HG03280 (cell line): ENCODE measurements around the gene AHCTF1.
A peak's percentile ranks its signal among the peaks of the same experiment; 100 is the strongest.
"Not testable (repeated sequence)": the region's sequence is repeated elsewhere in the genome, so short reads cannot be mapped to it uniquely, and the experiment has no call there.

Experiments
- ATAC-seq: cut with Tn5 transposase; IDR thresholded peaks from one replicate; pipeline ENCODE4 v1.9.1; 2021; ENCODE audit warnings: mild to moderate bottlenecking, moderate library complexity; ENCODE audit not compliant: unreplicated experiment

The AHCTF1 gene

DNA sequence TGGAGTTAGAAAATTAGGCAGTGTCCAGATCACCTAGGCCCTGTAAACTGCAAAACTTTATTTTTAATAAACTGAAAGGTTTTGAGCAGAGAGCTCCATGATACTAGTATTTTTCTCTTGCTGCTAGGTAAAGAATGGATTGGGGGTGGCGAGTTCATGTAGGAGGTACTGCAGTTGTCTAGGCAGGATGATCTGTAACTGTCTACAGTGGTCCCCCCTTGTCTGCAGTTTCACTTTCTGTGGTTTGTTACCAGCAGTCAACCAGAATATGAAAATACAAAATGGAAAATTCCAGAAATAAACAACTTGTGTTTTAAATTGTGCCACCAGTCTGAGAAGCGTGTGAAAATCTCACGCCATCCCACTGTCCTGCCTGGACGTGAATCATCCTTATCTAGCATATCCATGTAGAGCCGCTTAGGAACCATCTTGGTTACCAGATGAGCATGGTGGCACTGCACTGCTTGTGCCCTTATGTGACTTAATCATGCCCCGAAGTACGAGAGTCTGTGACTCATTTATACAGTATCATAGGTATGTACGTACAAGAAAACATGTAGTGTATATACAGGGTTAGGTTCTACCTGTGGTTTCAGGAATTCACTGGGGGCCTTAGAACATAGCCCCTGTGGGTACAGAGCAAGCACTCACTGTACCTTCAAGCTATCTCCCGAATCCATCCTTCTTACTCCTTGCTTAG, 94.2 kb downstream of the AHCTF1 start:
- ATAC-seq = no peak

DNA sequence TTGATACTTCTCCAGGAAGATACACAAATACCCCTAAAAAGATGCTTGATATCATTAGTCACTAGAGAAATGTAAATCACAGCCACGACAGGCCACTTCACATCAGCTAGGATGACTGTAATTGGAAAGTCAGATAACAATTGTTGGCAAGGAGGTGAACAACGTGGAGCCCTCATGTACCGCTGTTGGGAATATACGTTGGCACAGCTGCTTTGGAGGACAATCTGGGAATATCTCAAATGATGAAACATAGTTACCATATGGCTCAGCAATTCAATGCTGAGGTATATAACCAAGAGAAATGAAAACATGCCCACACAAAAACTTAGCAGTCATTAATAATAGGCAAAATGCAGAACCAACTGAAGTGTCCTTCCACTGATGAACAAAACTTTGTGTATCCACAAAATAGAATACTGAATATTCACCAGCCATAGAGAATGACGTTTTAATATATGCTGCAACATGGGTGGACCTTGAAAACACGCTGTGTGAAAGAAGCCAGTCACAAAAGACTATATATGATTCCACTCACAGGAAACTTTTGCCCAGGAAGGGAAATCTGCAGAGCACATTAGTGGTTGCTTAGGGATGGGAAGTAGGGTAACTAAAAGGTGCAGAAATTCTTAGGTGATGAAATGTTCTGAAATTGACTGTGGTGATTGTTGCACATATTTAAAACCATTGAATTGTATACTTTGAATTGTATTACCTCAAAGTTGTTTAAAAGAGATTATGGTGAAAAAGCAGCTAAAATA, 95.4 kb downstream of the AHCTF1 start:
- ATAC-seq = no peak

DNA sequence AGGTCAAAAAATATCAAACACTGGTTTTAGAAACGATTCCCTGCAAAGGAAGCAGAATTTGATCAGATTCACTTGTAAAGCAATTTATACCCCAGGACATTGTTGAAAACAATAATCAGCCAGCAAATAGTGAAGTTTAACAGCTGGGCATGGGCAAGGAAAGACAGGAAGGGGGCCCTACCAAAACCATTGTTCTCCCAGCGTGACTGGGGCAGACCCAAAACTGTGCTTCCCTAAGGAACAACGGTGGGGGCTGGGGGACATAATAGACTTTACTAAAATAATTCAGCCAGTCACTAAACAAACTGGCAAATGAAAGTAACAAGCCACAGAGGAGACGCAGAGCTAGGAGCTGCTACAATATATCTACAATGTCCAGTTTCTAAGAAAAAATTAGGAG, 100.2 kb downstream of the AHCTF1 start:
- no peak for ATAC-seq

DNA sequence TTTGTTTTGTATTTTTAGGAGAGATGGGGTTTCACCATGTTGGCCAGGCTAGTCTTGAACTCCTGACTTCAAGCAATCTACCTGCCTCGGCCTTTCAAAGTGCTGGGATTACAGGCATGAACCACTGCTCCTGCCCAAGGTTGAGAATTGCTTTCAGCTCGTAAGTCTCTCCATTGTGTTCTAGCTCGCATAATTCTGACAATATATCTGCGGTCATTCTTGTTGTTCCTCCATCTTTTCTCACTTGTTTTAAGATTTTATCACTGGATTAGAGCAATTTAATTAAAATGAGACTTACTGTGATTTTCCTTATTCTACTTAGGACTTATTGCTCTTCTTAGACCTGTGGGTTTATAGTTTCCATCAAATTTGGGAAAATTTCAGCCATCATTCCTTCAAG, 102.9 kb downstream of the AHCTF1 start:
- ATAC-seq = no peak

DNA sequence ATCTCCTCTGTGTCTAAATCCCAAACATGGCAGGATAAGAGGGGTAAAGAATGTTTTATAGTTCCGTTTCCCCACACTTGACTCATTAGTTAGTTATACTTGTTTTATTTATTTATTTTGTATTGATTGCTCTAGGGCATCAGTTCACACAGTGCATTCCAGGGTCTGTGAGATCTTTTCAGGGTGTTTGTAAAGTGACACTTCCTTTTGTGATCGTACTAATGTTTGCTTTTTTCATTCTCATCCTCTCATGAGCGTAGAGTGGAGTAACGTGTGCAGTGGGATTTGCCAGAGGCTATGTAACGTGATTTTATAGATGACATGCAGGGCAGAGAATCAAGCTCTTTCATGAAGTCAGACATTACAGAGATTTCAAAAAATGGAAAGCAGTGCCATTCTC, 104.4 kb downstream of the AHCTF1 start:
- no peak for ATAC-seq

DNA sequence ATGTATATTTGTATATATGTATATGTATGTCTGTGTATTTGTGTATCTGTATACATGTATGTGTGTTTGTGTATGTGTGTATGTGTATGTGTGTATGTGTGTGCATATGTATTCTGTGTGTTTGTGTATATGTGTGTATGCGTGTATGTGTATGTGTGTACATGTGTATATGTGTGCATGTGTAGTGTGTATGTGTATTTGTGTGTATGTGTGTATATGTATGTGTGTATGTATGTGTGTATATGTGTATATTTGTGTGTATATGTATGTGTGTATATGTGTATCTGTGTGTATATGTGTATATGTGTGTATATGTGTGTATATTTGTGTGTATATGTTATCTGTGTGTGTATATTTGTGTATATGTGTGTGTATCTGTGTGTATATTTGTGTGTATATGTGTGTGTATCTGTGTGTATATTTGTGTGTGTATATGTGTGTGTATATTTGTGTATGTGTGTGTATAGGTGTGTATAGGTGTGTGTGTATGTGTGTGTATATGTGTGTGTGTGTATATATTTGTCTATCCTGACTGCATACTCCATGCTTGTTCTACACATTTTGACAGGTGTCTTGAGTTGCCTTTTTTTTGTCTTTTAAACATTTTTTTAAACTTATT, 106.1 kb downstream of the AHCTF1 start:
- ATAC-seq = no peak

DNA sequence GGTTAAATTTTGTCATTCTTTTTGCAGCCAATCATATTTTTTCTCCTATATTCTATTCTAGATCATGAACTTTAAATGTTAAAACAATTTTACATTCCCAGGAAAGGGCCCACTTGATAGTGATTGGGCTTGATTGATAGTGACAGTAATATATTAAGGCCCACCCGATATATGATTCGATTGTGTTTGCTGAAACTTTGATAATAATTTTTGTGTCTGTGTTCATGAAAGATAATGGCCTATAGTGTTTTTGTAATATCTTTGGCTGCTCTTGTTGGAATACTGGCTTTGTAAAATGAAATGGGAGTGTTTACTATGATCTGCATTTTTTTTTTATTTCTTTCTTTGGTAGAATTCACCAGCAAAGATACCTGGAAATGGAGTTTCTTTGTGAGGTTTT, 107.2 kb downstream of the AHCTF1 start:
- no peak for ATAC-seq

DNA sequence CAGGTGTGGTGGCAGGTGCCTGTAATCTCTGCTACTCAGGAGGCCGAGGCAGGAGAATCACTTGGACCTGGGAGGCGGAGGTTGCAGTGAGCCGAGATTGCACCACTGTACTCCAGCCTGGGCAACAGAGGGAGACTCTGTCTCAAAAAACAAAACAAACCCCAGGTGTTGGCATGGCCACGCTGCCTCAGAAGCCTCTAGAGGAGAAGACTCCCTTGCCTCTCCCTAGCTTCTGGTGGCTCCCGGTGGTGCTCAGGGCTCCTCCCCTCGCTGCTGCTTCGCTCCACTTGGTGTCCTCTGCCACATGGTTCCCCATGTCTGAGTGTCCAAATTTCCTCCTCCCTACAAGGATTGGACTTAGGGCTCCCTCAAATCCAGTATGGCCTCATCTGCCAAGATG, 109.6 kb downstream of the AHCTF1 start:
- not testable (repeated sequence) for ATAC-seq

DNA sequence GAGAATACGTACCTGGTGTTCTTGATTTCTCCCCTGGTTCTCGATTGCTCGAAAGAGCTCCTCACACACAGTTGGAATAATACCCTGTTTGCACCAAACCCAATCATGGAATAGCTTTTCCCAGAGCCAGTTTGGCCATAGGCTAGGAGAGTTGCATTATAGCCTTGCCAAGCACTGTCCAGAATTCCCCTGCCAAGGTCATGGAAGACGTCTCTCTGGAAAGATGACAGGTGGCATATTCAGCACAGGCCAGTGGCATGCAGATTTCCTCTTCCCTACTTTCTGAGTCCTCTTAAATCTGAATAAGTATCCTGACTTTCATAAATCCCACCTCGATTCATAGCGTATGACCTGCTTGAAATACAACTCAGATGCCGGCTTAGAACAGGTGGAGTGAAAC, 111.1 kb downstream of the AHCTF1 start:
- ATAC-seq = no peak

DNA sequence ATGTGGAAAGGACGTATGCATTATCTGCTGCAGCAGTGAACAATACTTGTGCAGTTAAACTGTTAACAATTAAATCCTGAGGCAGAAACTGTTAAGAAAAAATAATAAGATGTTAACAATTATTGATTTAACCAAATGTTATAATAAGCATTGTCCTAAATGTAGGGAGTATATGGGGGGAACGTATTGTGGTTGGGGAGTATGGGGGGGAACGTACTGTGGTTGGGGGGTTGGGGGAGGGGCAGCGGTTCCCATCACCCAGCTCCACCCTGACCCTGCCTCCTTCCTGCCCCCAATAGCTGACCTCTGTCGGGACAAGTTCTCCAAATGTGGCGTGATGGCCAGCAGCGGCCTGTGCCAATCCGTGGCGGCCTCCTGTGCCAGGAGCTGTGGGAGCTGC, 114.0 kb downstream of the AHCTF1 start:
- ATAC-seq = not testable (repeated sequence)

DNA sequence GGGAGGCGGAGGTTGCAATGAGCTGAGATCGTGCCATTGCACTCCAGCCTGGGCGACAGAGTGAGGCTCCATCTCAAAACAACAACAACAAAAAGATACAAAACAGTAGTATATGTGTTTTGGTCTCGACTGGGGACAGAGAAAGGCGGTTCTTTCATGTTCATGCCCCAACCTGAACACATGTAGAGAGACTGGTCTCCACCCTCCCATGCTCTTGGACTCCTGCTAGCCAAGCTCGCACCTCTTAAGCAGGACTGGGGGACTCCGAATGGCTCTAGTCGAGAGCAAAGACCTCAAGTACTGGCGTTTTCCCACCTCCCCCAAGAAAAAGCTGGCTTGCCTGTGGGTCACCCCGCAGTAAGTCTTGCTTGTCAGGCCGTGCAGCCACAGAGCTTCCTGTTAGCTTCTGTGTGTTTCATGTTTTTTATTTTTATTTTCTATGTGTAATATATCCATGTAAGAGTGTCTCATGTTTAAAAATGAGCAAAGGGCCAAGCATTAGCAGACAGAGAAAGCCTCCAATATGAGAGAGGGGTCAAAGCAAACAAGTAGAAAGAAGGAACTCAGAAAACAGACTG, 116.0 kb downstream of the AHCTF1 start:
- peak; percentile 77 for ATAC-seq

DNA sequence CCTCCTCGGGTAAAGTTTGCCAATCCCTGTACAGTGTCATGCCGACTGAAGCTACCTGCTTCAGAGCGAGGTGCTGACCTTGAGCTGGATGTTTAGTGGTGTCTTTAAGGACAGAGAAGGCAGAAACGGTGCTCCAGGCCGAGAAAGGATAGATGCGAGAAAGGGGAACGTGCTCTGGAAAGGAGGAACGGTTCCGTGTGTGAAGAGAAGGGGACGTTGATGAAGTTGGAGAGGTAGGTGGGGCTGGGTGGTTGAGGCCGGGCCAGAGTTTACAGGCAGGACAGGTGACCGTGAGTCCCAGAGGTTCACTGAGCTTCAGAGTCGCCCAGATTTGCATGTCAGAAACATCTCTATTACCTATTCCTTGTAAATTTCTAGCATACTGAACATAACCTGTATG, 116.9 kb downstream of the AHCTF1 start:
- ATAC-seq = no peak

DNA sequence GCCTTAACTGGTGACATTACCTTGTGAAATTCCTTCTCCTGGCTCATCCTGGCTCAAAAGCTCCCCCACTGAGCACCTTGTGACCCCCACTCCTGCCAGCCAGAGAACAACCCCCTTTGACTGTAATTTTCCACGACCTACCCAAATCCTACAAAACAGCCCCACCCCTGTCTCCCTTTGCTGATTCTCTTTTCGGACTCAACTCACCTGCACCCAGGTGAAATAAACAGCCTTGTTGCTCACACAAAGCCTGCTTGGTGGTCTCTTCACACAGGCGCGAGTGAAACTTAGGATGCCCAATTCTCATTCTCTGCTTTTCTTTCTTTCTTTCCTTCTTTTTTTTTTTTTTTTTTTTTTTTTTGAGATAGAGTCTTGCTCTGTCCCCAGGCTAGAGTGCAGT, 118.4 kb downstream of the AHCTF1 start:
- ATAC-seq = not testable (repeated sequence)

DNA sequence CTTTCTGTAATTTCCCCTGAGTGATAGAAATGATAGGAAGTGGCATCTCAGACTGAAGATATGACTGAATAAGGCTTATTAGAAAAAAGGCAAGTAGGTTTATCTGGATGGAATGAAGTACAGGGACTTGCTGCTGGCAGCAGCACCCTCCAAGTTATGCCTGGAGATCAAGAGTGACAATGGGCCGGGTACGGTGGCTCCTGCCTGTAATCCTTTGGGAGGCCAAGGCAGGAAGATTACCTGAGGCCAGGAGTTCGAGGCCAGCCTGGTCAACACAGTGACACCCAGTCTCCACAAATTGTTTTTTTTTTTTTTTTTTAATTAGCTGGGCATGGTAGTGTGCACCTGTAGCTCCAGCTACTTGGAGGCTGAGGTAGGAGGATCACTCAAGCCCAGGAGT, 119.8 kb downstream of the AHCTF1 start:
- ATAC-seq = no peak

DNA sequence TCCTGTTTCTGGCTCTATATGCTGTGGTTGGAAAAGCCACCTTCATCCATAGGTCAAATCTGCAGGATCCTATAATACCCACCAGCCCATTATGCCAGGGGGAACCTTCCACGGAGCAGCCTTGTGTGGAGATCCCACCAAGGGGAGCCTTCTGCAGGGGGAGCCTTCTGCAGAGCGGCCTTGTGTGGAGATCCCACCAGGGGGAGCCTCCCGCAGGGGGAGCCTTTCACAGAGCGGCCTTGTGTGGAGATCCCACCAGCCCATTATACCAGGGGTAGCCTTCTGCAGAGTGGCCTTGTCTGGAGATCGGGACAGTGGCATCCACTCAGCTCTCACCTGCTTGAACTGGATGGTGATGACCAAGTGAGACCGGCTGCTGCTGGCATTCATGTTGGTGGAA, 122.3 kb downstream of the AHCTF1 start:
- ATAC-seq = no peak

DNA sequence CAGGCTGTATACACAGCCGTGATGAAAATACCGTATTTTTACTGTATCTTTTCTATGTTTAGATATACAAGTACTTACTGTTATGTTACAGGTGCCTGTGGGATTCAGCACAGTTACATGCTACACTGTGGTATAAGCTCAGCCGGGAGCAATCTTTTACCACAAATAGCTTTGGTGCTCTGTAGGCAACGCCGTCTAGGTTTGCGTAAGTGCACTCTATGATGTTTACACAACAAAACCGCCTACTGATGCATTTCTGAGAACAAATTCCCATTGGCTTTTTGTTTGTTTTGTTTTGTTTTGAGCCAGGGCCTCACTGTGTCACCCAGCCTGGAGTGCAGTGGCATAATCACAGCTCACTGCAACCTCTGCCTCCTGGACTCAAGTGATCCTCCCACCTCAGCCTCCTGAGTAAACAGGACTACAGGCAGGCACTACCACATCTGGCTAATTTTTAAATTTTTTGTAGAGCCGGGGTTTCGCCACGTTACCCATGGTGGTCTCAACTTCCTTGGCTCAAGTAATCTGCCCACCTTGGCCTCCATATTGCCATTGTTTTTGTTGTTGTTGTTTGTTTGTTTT, 126.5 kb downstream of the AHCTF1 start:
- ATAC-seq = no peak

DNA sequence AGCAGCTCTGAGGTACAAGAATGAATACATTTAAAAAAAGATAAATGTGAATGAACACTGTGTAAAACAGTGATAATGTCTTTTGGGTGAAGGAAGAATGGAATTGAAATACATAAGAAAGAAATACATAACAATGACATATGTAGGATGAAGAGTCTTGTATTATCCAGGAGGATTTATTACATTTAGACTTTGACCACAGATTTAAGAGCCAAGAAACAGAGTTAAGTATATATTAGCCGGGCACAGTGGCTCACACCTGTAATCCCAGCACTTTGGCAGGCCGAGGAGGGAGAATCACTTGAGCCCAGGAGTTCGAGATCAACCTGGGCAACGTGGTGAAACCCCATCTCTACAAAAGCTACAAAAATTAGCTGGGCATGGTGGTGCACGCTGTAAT, 127.9 kb downstream of the AHCTF1 start:
- no peak for ATAC-seq

DNA sequence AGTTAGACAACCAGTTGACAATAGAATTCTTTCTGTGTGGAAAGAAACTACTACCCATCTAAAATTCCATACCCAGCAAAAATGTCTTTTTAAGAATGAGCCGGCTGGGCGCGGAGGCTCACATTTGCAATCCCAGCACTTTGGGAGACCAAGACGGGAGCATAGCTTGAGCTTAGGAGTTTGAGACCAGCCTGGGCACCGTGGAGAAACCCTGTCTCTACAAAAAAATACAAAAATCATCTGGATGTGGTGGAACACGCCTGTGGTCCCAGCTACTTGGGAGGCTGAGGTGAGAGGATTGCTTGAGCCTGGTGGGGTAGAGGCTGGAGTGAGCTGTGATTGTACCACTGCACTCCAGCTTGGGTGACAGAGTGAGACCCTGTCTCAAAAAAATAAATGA, 128.4 kb downstream of the AHCTF1 start:
- no peak for ATAC-seq

DNA sequence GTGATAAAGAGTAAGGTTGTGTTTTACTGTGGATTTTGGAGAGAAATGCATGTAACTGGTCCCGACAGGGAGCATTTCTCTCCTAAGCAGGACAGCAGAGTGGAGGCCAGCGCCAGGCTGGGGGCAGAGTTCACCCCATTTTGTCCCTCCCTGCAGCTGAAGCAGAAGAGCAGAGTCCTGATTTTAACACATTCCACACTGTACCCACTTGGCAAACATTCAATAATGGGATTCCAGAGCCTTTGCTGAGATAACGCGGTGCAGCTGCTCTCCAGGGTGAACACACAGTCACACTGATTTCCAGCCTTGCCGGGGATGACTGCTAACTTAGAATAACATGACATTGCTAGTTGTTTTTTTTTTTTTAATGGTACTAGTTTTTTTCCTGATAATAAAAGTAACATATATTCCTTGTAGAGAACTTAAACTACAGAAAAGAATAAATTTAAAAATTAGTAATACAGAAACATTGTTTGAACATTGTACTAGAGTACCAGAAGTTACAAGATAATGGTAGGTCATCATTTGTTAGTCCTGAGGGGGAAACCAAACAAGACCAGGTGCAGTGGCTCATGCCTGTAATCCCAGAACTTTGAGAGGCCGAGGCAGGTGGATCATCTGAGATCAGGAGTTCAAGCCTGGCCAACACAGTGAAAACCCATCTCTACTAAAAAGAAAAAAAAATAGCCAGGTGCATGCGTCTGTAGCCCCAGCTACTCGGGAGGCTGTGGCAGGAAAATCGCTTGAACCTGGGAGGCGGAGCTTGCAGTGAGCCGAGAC, 130.3 kb downstream of the AHCTF1 start:
- ATAC-seq = no peak

DNA sequence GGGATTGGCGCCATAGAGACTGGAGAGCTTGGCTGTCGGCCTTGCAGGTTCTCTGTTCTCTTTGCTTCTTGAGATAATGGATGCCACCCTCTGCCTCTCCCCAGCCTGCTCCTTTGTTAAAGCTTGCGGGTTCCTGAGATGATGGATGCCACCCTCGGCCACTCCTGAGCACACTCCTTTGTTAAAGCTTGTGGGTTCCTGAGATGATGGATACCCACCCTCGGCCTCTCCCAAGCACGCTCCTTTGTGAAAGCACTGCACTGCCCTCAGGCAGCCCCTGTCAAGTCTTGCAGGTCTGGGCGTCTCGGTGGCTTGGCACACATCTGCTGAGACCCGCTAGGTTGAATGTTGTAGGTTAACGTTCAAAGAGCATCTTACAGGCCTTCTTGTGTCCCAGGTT, 131.0 kb downstream of the AHCTF1 start:
- ATAC-seq = no peak

DNA sequence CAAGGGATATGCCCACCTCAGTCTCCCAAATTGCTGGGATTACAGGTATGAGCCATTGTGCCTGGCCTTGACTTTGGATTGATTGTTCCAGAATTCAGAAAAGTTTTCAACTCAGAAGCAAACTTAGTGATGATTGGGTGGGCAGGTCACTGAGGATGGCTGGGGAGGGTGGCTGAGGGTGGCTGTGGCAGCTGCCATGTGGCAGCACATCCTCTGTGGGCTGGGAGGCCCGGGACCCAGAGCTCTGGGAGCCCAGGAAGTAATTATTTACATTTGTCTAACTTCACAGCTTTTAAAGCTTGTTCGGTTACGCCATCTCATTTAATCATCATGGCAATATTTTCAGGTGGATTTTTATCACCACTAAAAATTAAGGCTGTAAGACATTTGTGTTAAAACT, 131.4 kb downstream of the AHCTF1 start:
- no peak for ATAC-seq
